ENCODE data around the gene RBM8A.

DNA sequence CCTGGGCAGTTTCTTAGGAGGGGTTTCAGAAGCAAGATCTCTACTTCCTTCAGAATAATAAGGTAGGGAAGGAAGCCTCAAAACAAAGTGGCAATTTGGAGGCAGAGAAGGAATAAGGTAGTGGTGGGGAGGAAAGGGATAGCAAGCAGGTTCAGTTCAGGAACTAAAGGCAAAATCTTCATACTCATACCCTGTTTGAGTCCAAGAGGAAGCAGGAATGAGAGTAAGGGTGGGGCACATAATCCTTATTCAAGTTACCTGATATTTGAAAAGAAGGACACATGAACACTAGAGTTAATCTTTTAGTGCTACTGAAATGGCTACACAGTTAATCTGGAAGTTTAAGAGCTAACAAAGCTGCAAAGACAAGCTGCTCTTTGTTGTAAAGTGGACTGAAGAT lies 8.4 kb upstream of the RBM8A start:
- TF ChIP-seq, protein P1, sequence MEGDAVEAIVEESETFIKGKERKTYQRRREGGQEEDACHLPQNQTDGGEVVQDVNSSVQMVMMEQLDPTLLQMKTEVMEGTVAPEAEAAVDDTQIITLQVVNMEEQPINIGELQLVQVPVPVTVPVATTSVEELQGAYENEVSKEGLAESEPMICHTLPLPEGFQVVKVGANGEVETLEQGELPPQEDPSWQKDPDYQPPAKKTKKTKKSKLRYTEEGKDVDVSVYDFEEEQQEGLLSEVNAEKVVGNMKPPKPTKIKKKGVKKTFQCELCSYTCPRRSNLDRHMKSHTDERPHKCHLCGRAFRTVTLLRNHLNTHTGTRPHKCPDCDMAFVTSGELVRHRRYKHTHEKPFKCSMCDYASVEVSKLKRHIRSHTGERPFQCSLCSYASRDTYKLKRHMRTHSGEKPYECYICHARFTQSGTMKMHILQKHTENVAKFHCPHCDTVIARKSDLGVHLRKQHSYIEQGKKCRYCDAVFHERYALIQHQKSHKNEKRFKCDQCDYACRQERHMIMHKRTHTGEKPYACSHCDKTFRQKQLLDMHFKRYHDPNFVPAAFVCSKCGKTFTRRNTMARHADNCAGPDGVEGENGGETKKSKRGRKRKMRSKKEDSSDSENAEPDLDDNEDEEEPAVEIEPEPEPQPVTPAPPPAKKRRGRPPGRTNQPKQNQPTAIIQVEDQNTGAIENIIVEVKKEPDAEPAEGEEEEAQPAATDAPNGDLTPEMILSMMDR (IDR thresholded peaks at IDR 0.05 in 4 of 5, conservative IDR thresholded peaks at IDR 0.05 in 1 of 5): no peak
- no peak for TF ChIP-seq POLR2A (IDR thresholded peaks at IDR 0.05)
